GM12878 (cell line): Measurements from ENCODE around the gene YEATS2. TPM values are rescaled to one million over a fixed set of nuclear protein-coding genes. Genes with fewer than 3 reads are reported as not detected.

ENCODE experiments used
- ATAC-seq: fragments of 200-7000 bp; cut with Tn5 transposase; 3 replicates; pipeline ENCODE4 v1.9.1; 2020; ENCODE audit warnings: mild to moderate bottlenecking, moderate library complexity
- BruUV-seq: library from RNA; stranded (reverse); fragments of 400-500 nt; replicated peaks from 2 replicates; lab custom pipeline; 2021; lab: Mats Ljungman, UMichigan
- CTCF ChIA-PET: fragments of 300-600 bp; sonication (Branson Sonifier 250); formaldehyde crosslinking; extraction: SDS; loops from one replicate; lab custom pipeline; 2021; ENCODE audit warnings: inconsistent platforms; lab: Yijun Ruan, JAX
- POLR2A ChIA-PET: fragments of 350-600 bp; formaldehyde crosslinking; extraction: SDS; loops from one replicate; lab custom pipeline; 2021; ENCODE audit warnings: inconsistent platforms; lab: Charles Lee
- RAD21 ChIA-PET: fragments of 300-600 bp; sonication (Branson Sonifier 250); formaldehyde crosslinking; loops from one replicate; lab custom pipeline; 2023; ENCODE audit warnings: antibody characterized with exemption; ENCODE audit not compliant: unreplicated experiment; lab: Charles Lee
- SMC1A ChIA-PET: fragments of 300-600 bp; sonication (Branson Sonifier 250); formaldehyde crosslinking; loops from one replicate; lab custom pipeline; 2023; ENCODE audit not compliant: unreplicated experiment, uncharacterized antibody; lab: Charles Lee
- DNase-seq: peaks from one replicate; pipeline ENCODE4 v3.0.0-alpha.2; 2011; ENCODE audit warnings: low read depth, low spot score
- FAIRE-seq: peaks from 3 replicates; lab custom pipeline; 2011; peaks lifted over from hg19 to GRCh38; lab: Jason Lieb, UNC
- H2AFZ ChIP-seq: 2 replicates; pipeline ENCODE4 v1.6.0; 2011; ENCODE audit warnings: low read depth, low read length, control low read depth; ENCODE audit not compliant: control insufficient read depth
- H3K27ac ChIP-seq: 2 replicates; pipeline ENCODE4 v1.5.1; 2011; ENCODE audit warnings: control low read depth; ENCODE audit not compliant: control insufficient read depth, insufficient read depth
- H3K27me3 ChIP-seq, 2 experiments: replicated peaks in 1 of 2; 2 replicates each; pipeline versions ENCODE4 v1.6.0 to v1.6.1; 2011; ENCODE audit warnings: low read length in 1 of 2; ENCODE audit not compliant: control insufficient read depth in 2 of 2, insufficient read depth in 2 of 2
- H3K36me3 ChIP-seq, 2 experiments: 2 replicates each; pipeline ENCODE4 v1.5.1; 2011; ENCODE audit warnings: low read length in 1 of 2; ENCODE audit not compliant: control insufficient read depth in 2 of 2, insufficient read depth in 2 of 2
- H3K4me1 ChIP-seq: 2 replicates; pipeline ENCODE4 v1.6.1; 2011; ENCODE audit warnings: mild to moderate bottlenecking, low read length, moderate library complexity, mixed read lengths; ENCODE audit not compliant: control insufficient read depth, insufficient read depth
- H3K4me2 ChIP-seq: 2 replicates; pipeline ENCODE4 v1.6.0; 2011; ENCODE audit warnings: control low read depth; ENCODE audit not compliant: control insufficient read depth, insufficient read depth
- H3K4me3 ChIP-seq: fragments of 200-600 bp; sonication (generic); 2 replicates; pipeline ENCODE4 v1.5.1; 2016
- H3K79me2 ChIP-seq: 2 replicates; pipeline ENCODE4 v1.6.0; 2011; ENCODE audit warnings: low read length; ENCODE audit not compliant: control insufficient read depth, insufficient read depth
- H3K9ac ChIP-seq: 2 replicates; pipeline ENCODE4 v1.8.0; 2011; ENCODE audit warnings: low read length, control low read depth, mixed read lengths; ENCODE audit not compliant: control insufficient read depth, insufficient read depth
- H3K9me3 ChIP-seq: replicated peaks from 3 replicates; pipeline ENCODE4 v1.5.1; 2011; ENCODE audit warnings: mild to moderate bottlenecking, low read length; ENCODE audit not compliant: control insufficient read depth, insufficient read depth
- H4K20me1 ChIP-seq: 2 replicates; pipeline ENCODE4 v1.6.0; 2011; ENCODE audit not compliant: control insufficient read depth, insufficient read depth
- BCL11A ChIP-seq: IDR thresholded peaks from 2 replicates; pipeline ENCODE4 v1.6.1; 2011; ENCODE audit warnings: low read depth, low read length
- CBX5 ChIP-seq: sonication (generic); IDR thresholded peaks from 2 replicates; pipeline ENCODE4 v1.6.1; 2016; ENCODE audit warnings: low read depth, moderate library complexity, mild to moderate bottlenecking, inconsistent platforms
- EED ChIP-seq: sonication (generic); IDR thresholded peaks from 2 replicates; pipeline ENCODE4 v1.6.1; 2016; ENCODE audit warnings: antibody characterized with exemption, low read depth
- ESRRA ChIP-seq: IDR thresholded peaks from 2 replicates; pipeline ENCODE4 v1.6.1; 2012; ENCODE audit warnings: mild to moderate bottlenecking, low read length, improper control_type of control experiment
- HDAC2 ChIP-seq: fragments of 200-600 bp; sonication (generic); IDR thresholded peaks from 2 replicates; pipeline ENCODE4 v1.6.1; 2017
- IKZF2 ChIP-seq, 2 experiments: fragments of 450-650 bp; IDR thresholded peaks; 2 replicates each; pipeline ENCODE4 v1.6.1; 2017; ENCODE audit warnings: mild to moderate bottlenecking in 2 of 2, moderate library complexity in 2 of 2
- IRF3 ChIP-seq: fragments of 450-650 bp; IDR thresholded peaks from 2 replicates; pipeline ENCODE4 v1.6.1; 2014; ENCODE audit warnings: mild to moderate bottlenecking
- NBN ChIP-seq: fragments of 450-650 bp; IDR thresholded peaks from 2 replicates; pipeline ENCODE4 v1.6.1; 2016
- NR2C1 ChIP-seq: fragments of 450-650 bp; IDR thresholded peaks from 2 replicates; pipeline ENCODE4 v1.6.1; 2017; ENCODE audit warnings: antibody characterized with exemption, mild to moderate bottlenecking, moderate library complexity
- NR2C2 ChIP-seq: IDR thresholded peaks from 2 replicates; pipeline ENCODE4 v1.6.1; 2011; ENCODE audit warnings: borderline replicate concordance, low read depth; ENCODE audit not compliant: control insufficient read depth, insufficient read length
- NR2F1 ChIP-seq: fragments of 450-650 bp; conservative IDR thresholded peaks from 2 replicates; pipeline ENCODE4 v1.6.1; 2017; ENCODE audit warnings: mild to moderate bottlenecking
- PAX8 ChIP-seq: fragments of 450-650 bp; IDR thresholded peaks from 2 replicates; pipeline ENCODE4 v1.6.1; 2017; ENCODE audit warnings: mild to moderate bottlenecking, moderate library complexity
- SMAD5 ChIP-seq: IDR thresholded peaks from 2 replicates; pipeline ENCODE4 v1.6.1; 2016; ENCODE audit warnings: antibody characterized with exemption, low read depth
- SRF ChIP-seq, 2 experiments: IDR thresholded peaks; 2 replicates each; pipeline ENCODE4 v1.6.1; 2011; ENCODE audit warnings: low read depth in 2 of 2, low read length in 2 of 2, mild to moderate bottlenecking in 1 of 2, moderate library complexity in 1 of 2
- TAF1 ChIP-seq: IDR thresholded peaks from 2 replicates; pipeline ENCODE4 v1.6.1; 2011; ENCODE audit warnings: mild to moderate bottlenecking, low read depth, low read length, borderline replicate concordance
- ZBTB11 ChIP-seq: fragments of 450-650 bp; formaldehyde crosslinking; IDR thresholded peaks from 2 replicates; pipeline ENCODE4 v1.5.0; 2022; ENCODE audit warnings: mild to moderate bottlenecking, missing genetic modification characterization
- WGBS: methylation state at CpG from one replicate; pipeline ENCODE4 v1.1.6; 2016; ENCODE audit warnings: low lambda C conversion rate; ENCODE audit not compliant: insufficient replicate concordance, insufficient coverage; ENCODE audit errors: missing lambda C conversion rate; 5-methylcytosine and 5-hydroxymethylcytosine counted together
- in situ Hi-C: fragments of 300-500 bp; cut with MboI; formaldehyde crosslinking; loops from 9 replicates; pipeline ENCODE4 v1.14.3; 2018; ENCODE audit warnings: mixed read lengths
- intact Hi-C: fragments of 100-400 bp; cut with micrococcal nuclease; formaldehyde crosslinking; loops from one replicate; pipeline ENCODE4 v1.14.2; 2022; ENCODE audit not compliant: unreplicated experiment
- polyA plus RNA-seq, 11 experiments: library from polyadenylated mRNA; depleted of rRNA in 4 of 11; unstranded in 6 of 11; stranded (reverse) in 5 of 11; fragments of >200 nt; fragmentation: Nextera tagmentation in 4 of 11; fragmentation: Illumina TruSeq in 1 of 11; extraction: Ambion mirVana in 4 of 11; extraction: Trizol in 1 of 11; gene quantifications; 1 replicate in 1 of 11; 2 replicates in 10 of 11; pipeline versions ENCODE4 v1.2.1 to v1.2.3, GENCODE V29; 2011 to 2016; ENCODE audit warnings: inconsistent platforms in 2 of 11, missing spikeins in 2 of 11, low read depth in 1 of 11
- total RNA-seq, 4 experiments: library from RNA; depleted of rRNA in 3 of 4; stranded (reverse); fragments of >200 nt in 3 of 4; fragmentation: Illumina TruSeq in 1 of 4; extraction: Trizol in 1 of 4; gene quantifications; 2 replicates each; pipeline versions ENCODE4 v1.2.1 to v1.2.3, GENCODE V29; 2013 to 2021
- TF ChIP-seq, protein P1 (sequence below), 3 experiments: IDR thresholded peaks in 2 of 3; conservative IDR thresholded peaks in 1 of 3; 2 replicates each; pipeline ENCODE4 v1.5.1; 2011; ENCODE audit warnings: low read depth in 3 of 3, low read length in 3 of 3, mild to moderate bottlenecking in 3 of 3, control low read depth in 2 of 3, moderate library complexity in 2 of 3, inconsistent platforms in 1 of 3, mixed read lengths in 1 of 3; ENCODE audit not compliant: control insufficient read depth in 2 of 3, insufficient read depth in 1 of 3; ENCODE audit errors: extremely low read depth in 1 of 3

The YEATS2 gene
- total and polyA plus RNA-seq, 10 of the 15 experiments (the other 5 are each of a cell fraction or from before 2014, with no cell fraction given) = 1.9 to 65.3 (median 25.8) TPM

DNA sequence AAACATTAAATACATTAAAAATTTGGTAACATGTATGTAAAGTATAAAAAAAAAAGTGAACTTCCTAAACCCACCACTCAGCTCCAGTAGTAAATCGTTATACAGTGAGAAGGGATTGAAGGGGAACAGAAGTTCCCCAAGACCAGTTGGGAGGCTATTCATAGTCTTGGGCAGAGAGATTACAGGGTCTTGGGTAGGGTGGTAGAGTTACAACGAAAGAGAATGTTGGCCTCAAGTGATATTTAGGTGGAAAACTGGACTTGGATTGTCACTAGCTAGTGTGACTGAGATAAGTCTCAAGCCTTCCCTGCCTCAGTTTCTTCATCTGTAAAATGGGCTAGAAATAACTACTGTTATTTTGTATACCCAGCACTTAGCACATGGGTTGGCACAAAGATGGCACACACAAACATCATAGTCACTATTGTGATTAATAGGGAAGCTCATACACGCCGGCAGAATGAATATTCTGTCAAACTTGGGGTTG is 431 bp upstream of the YEATS2 start (continued):
- TF ChIP-seq PAX8 (no peak), SMAD5 (no peak), HDAC2 (no peak), NR2C1 (no peak)

DNA sequence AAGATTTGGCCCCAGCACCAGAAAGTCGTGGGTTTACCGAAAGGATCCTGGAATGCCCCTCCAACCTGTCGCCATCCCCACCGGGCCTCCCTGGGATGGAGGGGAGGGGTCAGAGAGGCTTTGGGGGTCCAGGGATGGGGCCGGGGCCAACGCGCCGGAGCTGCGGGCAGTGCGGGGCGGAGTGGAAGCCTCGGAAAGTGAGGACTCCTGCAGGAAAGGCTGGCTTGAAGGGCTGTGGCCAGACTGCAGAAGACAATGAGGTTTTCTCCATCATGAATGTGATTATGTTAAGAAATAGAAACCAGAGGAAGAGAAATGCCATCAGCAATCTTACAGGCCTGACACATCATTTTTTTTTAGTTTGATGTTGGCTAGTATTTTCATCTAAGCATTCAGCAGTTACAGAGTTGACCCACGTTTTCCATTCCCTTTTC is 738 bp downstream of the YEATS2 start:
- SMC1A ChIA-PET = interaction anchor here (1.0 to 1.6 kb wide), 6 partner anchors 28 to 170 kb away, joined by 3 to 5 read pairs (median 4); no protein-coding TSS in a partner anchor
- Histone ChIP-seq H3K4me2 (peak overlapping the region; percentile 88), H3K27ac (peak overlapping the region; percentile 91), H3K9ac (peak overlapping the region; percentile 93), H2AFZ (peak overlapping the region; percentile 84), H3K79me2 (peaks cover 55% of the 10 kb centered on the region), H3K36me3 (peaks cover 0 to 4% of the 10 kb centered on the region in 2 experiments; a peak in 1 of 4 replicates), H3K27me3 (no peaks in the 10 kb centered on the region), H3K4me3 (peak overlapping the region; percentile 99), H4K20me1 (no peaks in the 10 kb centered on the region; the same call in 1 of the 2 replicates), H3K9me3 (no peaks in the 10 kb centered on the region), H3K4me1 (no peaks in the 10 kb centered on the region)
- CTCF ChIA-PET = interaction anchor here (1.1 to 1.4 kb wide), 4 partner anchors 106 to 226 kb away, joined by 3 to 5 read pairs (median 3); no protein-coding TSS in a partner anchor
- no peak for DNase-seq
- in situ Hi-C loops = no loop called here
- FAIRE-seq = no peak
- BruUV-seq = no TSS peak
- 1% methylated on average over 13 of the region's 13 CpGs for WGBS
- ATAC-seq = peak; percentile 53
- RAD21 ChIA-PET = interaction anchor here (1.1 to 1.9 kb wide), 6 partner anchors 9 to 163 kb away, joined by 3 to 14 read pairs (median 4); partner anchors contain the start of gene KLHL24
- intact Hi-C loops = loop anchor here (2.0 to 5.0 kb wide), 3 partner anchors 62 to 146 kb away; no protein-coding TSS in a partner anchor
- POLR2A ChIA-PET = interaction anchor here (0.9 to 4.5 kb wide), 6 partner anchors 9 to 166 kb away, joined by 3 to 28 read pairs (median 5); partner anchors contain the start of gene KLHL24
- TF ChIP-seq IRF3 = no peak
- TF ChIP-seq CBX5 = no peak
- TF ChIP-seq, protein P1, sequence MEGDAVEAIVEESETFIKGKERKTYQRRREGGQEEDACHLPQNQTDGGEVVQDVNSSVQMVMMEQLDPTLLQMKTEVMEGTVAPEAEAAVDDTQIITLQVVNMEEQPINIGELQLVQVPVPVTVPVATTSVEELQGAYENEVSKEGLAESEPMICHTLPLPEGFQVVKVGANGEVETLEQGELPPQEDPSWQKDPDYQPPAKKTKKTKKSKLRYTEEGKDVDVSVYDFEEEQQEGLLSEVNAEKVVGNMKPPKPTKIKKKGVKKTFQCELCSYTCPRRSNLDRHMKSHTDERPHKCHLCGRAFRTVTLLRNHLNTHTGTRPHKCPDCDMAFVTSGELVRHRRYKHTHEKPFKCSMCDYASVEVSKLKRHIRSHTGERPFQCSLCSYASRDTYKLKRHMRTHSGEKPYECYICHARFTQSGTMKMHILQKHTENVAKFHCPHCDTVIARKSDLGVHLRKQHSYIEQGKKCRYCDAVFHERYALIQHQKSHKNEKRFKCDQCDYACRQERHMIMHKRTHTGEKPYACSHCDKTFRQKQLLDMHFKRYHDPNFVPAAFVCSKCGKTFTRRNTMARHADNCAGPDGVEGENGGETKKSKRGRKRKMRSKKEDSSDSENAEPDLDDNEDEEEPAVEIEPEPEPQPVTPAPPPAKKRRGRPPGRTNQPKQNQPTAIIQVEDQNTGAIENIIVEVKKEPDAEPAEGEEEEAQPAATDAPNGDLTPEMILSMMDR (IDR thresholded peaks at IDR 0.05 in 2 of 3, conservative IDR thresholded peaks at IDR 0.05 in 1 of 3; ENCODE audit: control insufficient read depth in 2 of 3, extremely low read depth in 1 of 3, insufficient read depth in 1 of 3, low read depth in 3 of 3, low read length in 3 of 3) = no peak
- no peak for TF ChIP-seq NR2C2
- TF ChIP-seq NBN = 0 out of 2 replicates have a peak, but pooled peaks have one; percentile 16
- TF ChIP-seq TAF1 = no peak
- no peak for TF ChIP-seq ZBTB11 (CRISPR knock-in tag)
- no peak for TF ChIP-seq ESRRA
- no peak for TF ChIP-seq NR2F1
- TF ChIP-seq BCL11A = no peak
- no peak for TF ChIP-seq SRF (IDR thresholded peaks at IDR 0.05; ENCODE audit: low read depth in 2 of 2, low read length in 2 of 2)
- 0 out of 4 replicates have a peak, but pooled peaks of 1 of the 2 experiments have one; percentile 3 for TF ChIP-seq IKZF2 (IDR thresholded peaks at IDR 0.05)
- TF ChIP-seq EED = 0 out of 2 replicates have a peak, but pooled peaks have one; percentile 31
